ENCODE results near the gene VAV1.
A peak's percentile ranks its signal among the peaks of the same experiment; 100 is the strongest.

VAV1 gene

GRCh38 chr19:6766357-6767080 lies 6.0 kb upstream of the VAV1 start:
- H3K27ac ChIP-seq (ENCODE audit: low read length), result peak overlapping the region; percentile 66
- H3K9me3 ChIP-seq (replicated peaks; ENCODE audit: insufficient read depth, low read length), result no peaks in the 10 kb centered on the region
- no peaks in the 10 kb centered on the region for H3K27me3 ChIP-seq (replicated peaks; ENCODE audit: insufficient read depth, low read length)
- H3K4me1 ChIP-seq (ENCODE audit: low read length), result peaks cover 18% of the 10 kb centered on the region
- H3K36me3 ChIP-seq (replicated peaks; ENCODE audit: insufficient read depth, low read length), result no peaks in the 10 kb centered on the region
- H3K4me3 ChIP-seq (ENCODE audit: low read length), result peak overlapping the region; percentile 85
- peak; percentile 31 for DNase-seq
- H3K9me2 ChIP-seq (replicated peaks; ENCODE audit: insufficient read depth, low read length), result no peaks in the 10 kb centered on the region
- no peak for TF ChIP-seq EZH2 (optimal IDR thresholded peaks at IDR 0.05; ENCODE audit: low read depth, low read length)
- no peak for TF ChIP-seq EZH2phosphoT487 (IDR thresholded peaks at IDR 0.05; ENCODE audit: low read length)
- no peak for TF ChIP-seq CTCF (IDR thresholded peaks at IDR 0.05; ENCODE audit: low read length)
- peaks cover 19% of the 10 kb centered on the region for H3F3A ChIP-seq (ENCODE audit: insufficient read depth, low read length)
- H3K4me2 ChIP-seq (ENCODE audit: low read depth, low read length), result peak overlapping the region; percentile 93
- H2AFZ ChIP-seq (ENCODE audit: low read length), result peak overlapping the region; percentile 62
- H3K9ac ChIP-seq (ENCODE audit: low read length), result peak overlapping the region; percentile 66
- H3K79me2 ChIP-seq (ENCODE audit: low read length), result peaks cover 43% of the 10 kb centered on the region
- H4K20me1 ChIP-seq (ENCODE audit: insufficient read depth, low read length), result no peaks in the 10 kb centered on the region

DNA sequence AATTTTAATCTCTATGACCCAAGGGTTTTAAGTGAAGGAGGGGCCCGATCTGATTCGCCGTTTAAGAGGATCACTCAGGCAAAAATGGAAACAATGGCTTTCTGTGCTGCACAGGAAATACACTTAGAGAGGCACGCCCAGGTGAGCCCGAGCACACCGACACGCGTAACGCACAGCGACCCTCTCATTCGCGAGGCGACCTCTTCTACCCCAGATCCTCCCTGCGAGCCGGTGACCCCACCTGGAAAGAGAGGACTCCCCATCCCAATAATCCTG lies 5.5 kb upstream of the VAV1 start:
- TF ChIP-seq EZH2phosphoT487 (IDR thresholded peaks at IDR 0.05; ENCODE audit: low read length), result no peak
- no peak for TF ChIP-seq EZH2 (optimal IDR thresholded peaks at IDR 0.05; ENCODE audit: low read depth, low read length)
- no peak for TF ChIP-seq CTCF (IDR thresholded peaks at IDR 0.05; ENCODE audit: low read length)
- Histone ChIP-seq H3K4me1 (ENCODE audit: low read length) (peaks cover 21% of the 10 kb centered on the region), H3K9ac (ENCODE audit: low read length) (peak overlapping the region; percentile 66), H3K36me3 (replicated peaks; ENCODE audit: insufficient read depth, low read length) (no peaks in the 10 kb centered on the region), H3K9me3 (replicated peaks; ENCODE audit: insufficient read depth, low read length) (no peaks in the 10 kb centered on the region), H4K20me1 (ENCODE audit: insufficient read depth, low read length) (no peaks in the 10 kb centered on the region), H3K9me2 (replicated peaks; ENCODE audit: insufficient read depth, low read length) (no peaks in the 10 kb centered on the region), H3K27ac (ENCODE audit: low read length) (peak overlapping the region; percentile 66; the same call in 1 of the 2 replicates), H2AFZ (ENCODE audit: low read length) (peak overlapping the region; percentile 62), H3K79me2 (ENCODE audit: low read length) (peaks cover 44% of the 10 kb centered on the region), H3K4me3 (ENCODE audit: low read length) (peak overlapping the region; percentile 85), H3F3A (ENCODE audit: insufficient read depth, low read length) (peaks cover 19% of the 10 kb centered on the region), H3K27me3 (replicated peaks; ENCODE audit: insufficient read depth, low read length) (no peaks in the 10 kb centered on the region), H3K4me2 (ENCODE audit: low read depth, low read length) (peak overlapping the region; percentile 93)
- DNase-seq, result peak; percentile 71

DNA sequence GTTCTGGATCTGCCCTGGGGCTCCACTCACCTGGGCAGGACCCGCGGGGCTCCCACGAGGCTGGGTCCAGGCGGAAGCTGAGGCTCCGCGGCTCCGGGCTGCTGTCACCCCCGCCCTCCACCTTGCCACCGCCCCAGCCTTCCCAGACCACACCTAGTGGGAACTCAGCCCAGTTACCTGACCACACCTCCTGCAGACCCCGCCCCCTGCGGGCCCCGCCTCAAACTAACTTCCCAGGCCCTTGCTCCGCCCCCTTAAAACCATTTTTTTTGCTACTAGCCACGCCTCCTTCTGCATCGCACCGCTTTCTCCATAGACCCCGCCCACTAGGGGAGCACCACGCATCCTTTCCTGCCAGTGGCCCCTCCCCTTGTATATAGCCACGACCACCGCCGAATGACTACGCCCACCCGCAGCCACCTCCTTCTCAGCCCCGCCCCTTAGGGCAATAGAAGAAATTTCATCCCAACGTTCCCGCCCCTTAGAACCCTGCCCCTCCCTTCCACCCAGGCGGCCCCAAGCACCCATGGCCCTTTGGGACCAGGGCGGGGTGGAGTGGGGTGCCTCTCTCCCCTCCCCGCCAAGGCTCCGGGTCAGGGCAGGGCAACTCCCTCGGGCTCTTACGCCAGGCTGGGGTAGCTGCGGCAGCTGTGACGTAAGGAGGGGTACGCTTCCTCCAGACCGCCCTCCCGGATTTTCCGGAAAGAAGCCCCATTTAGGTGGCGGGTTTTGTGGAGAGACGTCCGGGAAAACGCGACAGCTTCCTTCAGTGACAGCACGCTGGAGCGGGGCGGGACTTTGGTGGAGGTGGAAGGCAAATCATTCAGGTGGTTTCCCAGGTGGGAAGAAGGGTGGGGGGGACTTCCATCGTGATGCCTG lies 4.9 kb upstream of the VAV1 start, which contains the start of gene SH2D3A:
Gene SH2D3A, minus strand, starts transcription at position 79 of the 879 bp plus-strand sequence. CDS start 3,687 bp downstream, outside the sequence.
- no peaks in the 10 kb centered on the region for H3K36me3 ChIP-seq (replicated peaks; ENCODE audit: insufficient read depth, low read length)
- peak; percentile 96 for DNase-seq
- H3K9me2 ChIP-seq (replicated peaks; ENCODE audit: insufficient read depth, low read length), result no peaks in the 10 kb centered on the region
- H3K4me2 ChIP-seq (ENCODE audit: low read depth, low read length), result peak within 1 kb of the TSS; percentile 93
- peaks cover 49% of the 10 kb centered on the region for H3K79me2 ChIP-seq (ENCODE audit: low read length)
- TF ChIP-seq EZH2phosphoT487 (IDR thresholded peaks at IDR 0.05; ENCODE audit: low read length), result no peak
- no peak for TF ChIP-seq EZH2 (optimal IDR thresholded peaks at IDR 0.05; ENCODE audit: low read depth, low read length)
- no peak for TF ChIP-seq CTCF (IDR thresholded peaks at IDR 0.05; ENCODE audit: low read length)
- H3K9ac ChIP-seq (ENCODE audit: low read length), result peak within 1 kb of the TSS; percentile 66
- peaks cover 24% of the 10 kb centered on the region for H3K4me1 ChIP-seq (ENCODE audit: low read length)
- peak within 1 kb of the TSS; percentile 97 for H2AFZ ChIP-seq (ENCODE audit: low read length)
- H3K4me3 ChIP-seq (ENCODE audit: low read length), result peak within 1 kb of the TSS; percentile 85
- H3K27ac ChIP-seq (ENCODE audit: low read length), result peak within 1 kb of the TSS; percentile 66
- no peaks in the 10 kb centered on the region for H3K27me3 ChIP-seq (replicated peaks; ENCODE audit: insufficient read depth, low read length)
- H3F3A ChIP-seq (ENCODE audit: insufficient read depth, low read length), result peaks cover 22% of the 10 kb centered on the region
- H4K20me1 ChIP-seq (ENCODE audit: insufficient read depth, low read length), result no peaks in the 10 kb centered on the region
- H3K9me3 ChIP-seq (replicated peaks; ENCODE audit: insufficient read depth, low read length), result no peaks in the 10 kb centered on the region

Data from MM.1S (cell line).